D721Med (cell line): Measurements from ENCODE around the gene CORO2B.

ENCODE experiments used
- DNase-seq: peaks from one replicate; pipeline ENCODE4 v3.0.0; 2011; ENCODE audit warnings: low spot score; ENCODE audit not compliant: insufficient read length
- FAIRE-seq: peaks from 2 replicates; lab custom pipeline; 2011; peaks lifted over from hg19 to GRCh38; lab: Jason Lieb, UNC
- CTCF ChIP-seq: IDR thresholded peaks from 2 replicates; pipeline ENCODE4 v1.5.1; 2012; ENCODE audit warnings: mild to moderate bottlenecking, control low read depth; ENCODE audit not compliant: insufficient read depth; ENCODE audit errors: missing control alignments

Gene CORO2B

GRCh38 chr15:68550498-68551295 is 28.1 kb upstream of the CORO2B start:
- no peak for FAIRE-seq
- peak; percentile 87 for TF ChIP-seq CTCF
- no peak for DNase-seq

- DNase-seq (no peak), FAIRE-seq (no peak)
- no peak for TF ChIP-seq CTCF
These were observed 27.5 kb upstream of the CORO2B start for GRCh38 chr15:68551296-68551635.

DNA sequence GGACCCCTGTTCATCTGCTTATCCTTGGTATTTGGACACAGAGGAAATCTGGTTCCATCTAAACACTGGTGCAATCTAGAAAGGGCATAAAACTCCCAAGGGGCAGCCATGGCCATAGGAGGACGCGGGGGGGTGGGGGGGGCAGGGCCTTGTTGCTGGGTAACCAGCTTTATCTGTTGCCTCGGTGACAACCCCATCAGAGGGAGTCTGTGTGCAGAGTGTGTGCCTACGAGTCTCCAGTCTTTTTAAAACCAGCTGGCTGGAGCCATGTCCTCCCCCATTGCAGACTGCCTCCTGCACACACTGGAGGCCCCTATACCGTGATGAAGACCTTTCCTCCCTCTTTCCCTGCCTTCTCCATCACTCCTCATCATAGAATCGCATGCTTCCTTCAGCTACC is 26.4 kb upstream of the CORO2B start:
- TF ChIP-seq CTCF, result no peak

GRCh38 chr15:68552773-68553172 is 26.0 kb upstream of the CORO2B start:
- DNase-seq (no peak), FAIRE-seq (no peak)
- TF ChIP-seq CTCF, result no peak

More for the DNA sequence above, 26.4 kb upstream of the CORO2B start:
- FAIRE-seq, result no peak
- DNase-seq, result no peak

DNA sequence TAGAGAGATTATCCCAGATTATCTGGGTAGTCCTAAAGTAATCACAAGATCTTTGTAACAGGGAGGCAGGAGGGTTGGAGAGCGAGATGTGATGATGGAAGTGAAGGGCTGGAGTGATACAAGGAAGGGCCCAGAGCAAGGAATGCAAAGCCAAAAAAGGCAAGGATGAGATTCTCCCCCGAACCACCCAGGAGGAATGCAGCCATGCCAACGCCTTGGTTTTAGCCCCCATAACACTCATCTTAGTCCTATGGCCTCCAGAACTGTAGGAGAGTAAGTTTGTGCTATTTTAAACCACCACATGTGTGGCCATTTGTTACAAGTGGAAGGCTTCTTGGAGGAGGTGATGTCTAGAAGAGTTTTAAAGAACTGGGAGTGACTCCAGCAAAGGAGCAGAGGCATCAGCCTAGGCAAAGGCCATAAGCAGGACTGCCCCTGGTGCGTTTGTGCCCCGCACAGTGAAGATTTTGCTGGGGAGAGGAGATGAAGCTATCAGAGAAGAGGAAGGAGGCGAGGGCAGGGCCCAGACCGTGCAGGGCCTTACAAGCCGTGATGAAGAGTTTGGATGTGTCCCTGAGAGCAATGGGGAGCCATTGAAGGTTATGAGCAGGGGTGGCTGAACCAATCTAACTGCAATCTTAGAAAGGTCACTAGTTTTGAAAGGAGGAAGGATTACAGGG is 25.3 kb upstream of the CORO2B start:
- FAIRE-seq (no peak), DNase-seq (no peak)
- TF ChIP-seq CTCF, result no peak

DNA sequence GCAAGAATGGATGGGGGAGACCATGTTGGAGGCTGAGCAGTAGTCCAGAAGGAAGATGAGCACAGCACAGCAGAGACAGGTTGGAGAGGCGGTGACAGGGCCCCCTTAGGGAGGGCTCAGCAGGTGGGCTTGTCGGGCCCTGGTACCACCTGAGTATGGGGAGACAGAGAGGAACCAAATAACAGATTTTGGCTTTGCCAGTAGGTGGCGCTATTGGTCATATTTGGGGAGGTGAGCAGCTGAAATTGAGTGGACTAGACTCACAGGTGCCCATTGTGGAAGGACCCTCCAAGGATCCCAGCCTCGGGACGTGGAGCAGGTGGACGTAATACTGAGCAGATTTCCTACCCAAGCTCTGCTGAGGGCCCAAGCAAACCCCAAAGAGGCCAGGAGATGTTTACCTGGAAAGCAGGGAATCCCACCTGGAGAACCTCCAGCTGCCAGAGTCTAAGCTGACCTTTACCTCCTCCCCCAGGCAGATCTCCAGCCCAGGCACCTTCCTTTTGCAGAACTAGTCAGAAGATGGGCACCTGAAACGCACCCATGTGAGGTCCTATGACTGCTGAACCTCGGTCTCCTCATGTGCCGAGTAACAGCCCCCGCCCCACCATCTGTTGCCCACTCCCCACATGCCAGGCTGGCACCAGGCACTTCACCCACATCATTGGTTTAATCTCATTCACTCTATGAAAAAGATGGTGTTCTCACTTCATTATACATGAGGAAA is 24.6 kb upstream of the CORO2B start:
- DNase-seq (peak; percentile 62), FAIRE-seq (no peak)
- peak; percentile 74 for TF ChIP-seq CTCF
